Inferior parietal cortex (tissue), 1 donor: ENCODE results near the gene CIPC.

Experiments used
- DNase-seq: peaks from one replicate; pipeline ENCODE4 v3.0.0-alpha.2; 2016; ENCODE audit errors: extremely low spot score

The CIPC gene

GRCh38 chr14:77069551-77069950 is 28.5 kb upstream of the CIPC start:
- no peak for DNase-seq

GRCh38 chr14:77071938-77072388 is 26.1 kb upstream of the CIPC start:
- DNase-seq, result no peak

GRCh38 chr14:77074969-77075368 is 23.1 kb upstream of the CIPC start:
- no peak for DNase-seq

DNA sequence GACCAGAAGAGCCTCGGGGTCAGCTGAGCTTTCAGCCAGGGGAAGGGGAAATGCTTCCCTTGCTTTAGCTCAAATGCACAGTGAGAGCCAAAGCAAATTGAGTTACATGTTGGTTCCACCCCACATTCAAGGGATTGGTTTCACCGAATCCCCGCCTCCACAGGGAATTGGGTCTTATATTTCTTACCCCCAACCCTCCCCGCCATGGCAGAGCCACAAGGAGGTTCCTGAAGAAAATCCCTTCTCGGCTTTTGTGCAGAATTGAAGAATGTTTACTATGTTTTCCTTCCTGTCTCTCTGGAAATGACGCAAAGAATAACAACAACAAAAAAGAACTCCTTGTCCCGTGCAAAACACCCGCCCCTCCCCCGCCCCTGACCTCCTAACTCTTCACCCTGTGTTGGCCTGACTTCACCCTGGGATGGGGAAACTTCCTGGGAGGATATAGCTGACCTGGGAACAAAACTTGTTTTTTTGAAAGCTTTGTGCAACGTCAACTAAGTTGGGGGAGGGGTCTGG is 21.9 kb upstream of the CIPC start:
- no peak for DNase-seq

- DNase-seq, result no peak
Measured at GRCh38 chr14:77077040-77077439, 21.0 kb upstream of the CIPC start.

DNA sequence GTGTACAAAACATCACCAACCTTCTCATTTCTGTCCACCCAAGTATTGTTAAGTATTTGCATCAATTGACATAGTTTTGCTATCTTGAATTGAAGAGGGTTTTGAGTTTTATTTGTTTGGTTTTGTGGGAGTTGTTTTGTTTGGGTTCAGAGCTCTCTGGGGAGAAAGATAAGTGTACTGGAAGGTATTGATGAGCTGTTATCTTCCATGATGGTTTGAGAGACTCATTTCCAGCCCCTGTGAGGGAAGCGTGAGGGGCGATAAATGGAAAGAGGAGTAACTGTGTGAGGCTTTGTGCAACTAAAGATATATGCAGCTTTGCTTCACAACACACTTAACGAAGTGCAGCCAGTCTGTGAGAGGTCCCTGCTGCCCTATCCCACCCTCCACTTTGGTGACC is 15.7 kb upstream of the CIPC start:
- no peak for DNase-seq

GRCh38 chr14:77083082-77083481 is 15.0 kb upstream of the CIPC start:
- DNase-seq, result no peak

GRCh38 chr14:77084985-77085384 is 13.1 kb upstream of the CIPC start:
- DNase-seq, result no peak

DNA sequence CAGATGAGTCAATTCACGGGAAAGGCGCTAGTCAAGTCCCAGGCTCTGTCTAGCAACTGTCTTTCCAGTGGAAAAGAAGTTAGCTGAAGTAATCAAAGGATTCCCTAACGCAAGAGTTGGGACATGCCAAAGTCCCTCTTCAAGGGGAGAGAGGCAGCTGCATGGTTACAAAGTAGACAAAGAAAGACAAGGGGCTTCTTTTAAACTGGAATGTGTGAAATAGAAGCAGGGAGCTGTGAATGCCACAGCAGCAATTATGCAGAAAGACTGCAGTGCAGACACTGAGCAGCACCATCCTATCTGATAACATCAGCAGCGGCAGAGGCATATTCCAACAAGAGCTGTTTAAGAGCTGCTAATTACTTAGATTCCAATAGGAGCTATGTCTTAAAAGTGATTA is 12.5 kb upstream of the CIPC start:
- no peak for DNase-seq

DNA sequence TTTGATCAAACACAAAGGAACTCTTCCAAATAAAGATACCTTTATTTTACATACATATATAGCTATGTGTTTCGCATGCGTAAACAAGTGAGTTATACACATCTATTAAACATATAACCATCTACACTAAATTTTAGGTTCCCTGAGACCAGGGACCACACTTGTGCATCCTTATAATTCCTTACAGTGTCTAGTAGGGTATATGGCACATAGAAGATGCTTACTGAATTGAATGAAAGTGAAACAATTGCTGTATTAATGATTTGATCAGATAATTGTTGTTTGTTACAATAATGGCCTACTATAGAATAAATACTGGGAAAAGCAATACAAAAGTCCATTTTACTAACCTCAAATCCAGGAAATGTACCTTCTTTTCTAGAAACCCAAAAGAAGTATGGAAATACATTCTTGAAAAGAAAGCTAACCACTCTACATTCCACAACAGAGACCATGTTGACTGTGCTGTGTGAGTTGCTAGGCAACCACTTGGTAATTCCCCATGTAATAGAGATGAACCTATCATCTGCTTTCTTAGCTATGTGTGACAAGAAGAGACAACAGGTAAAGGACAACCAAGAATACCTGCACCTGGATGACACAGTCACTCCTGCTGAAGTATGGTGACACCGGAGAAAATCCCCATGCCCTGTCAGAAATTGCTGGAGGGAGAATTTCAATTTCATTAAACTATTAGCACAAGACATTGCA is 11.9 kb upstream of the CIPC start:
- no peak for DNase-seq

DNA sequence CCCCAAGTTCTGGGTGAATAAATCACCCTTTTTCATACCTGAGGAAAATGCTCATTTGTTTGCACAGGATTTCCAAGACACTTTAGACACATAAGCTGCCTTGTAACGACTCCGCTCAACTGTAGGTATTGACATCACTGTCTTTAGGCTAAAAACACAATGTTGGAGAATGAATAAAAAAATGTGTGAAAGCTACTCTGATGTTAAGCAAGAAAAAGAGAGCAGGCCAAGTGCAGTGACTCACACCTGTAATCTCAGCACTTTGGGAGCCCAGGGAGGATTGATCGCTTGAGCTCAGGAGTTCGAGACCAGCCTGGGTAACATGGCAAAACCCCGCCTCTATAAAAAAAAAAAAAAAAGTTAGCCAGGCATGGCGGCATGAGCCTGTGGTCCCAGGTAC is 11.1 kb upstream of the CIPC start:
- no peak for DNase-seq

DNA sequence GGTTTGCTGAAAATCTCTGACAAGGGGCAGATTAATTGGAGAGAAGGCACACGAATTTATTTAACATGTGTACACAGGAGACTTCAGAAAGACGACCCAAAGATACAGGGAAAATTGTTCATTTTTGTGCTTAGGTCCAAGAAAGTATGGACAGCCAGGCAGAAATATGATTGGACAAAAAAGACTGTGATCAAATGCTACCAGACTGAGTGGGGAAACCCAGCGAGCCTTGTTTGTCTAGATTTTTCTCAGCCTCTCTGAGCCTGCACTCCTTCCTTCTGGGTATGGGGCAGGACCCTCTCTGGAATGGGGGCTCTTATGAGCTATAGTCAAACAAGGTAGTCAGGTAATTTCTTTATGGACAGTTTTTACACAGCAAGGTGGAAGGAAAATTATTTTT is 10.4 kb upstream of the CIPC start:
- DNase-seq, result no peak

GRCh38 chr14:77088219-77088618 is 9.8 kb upstream of the CIPC start:
- no peak for DNase-seq

DNA sequence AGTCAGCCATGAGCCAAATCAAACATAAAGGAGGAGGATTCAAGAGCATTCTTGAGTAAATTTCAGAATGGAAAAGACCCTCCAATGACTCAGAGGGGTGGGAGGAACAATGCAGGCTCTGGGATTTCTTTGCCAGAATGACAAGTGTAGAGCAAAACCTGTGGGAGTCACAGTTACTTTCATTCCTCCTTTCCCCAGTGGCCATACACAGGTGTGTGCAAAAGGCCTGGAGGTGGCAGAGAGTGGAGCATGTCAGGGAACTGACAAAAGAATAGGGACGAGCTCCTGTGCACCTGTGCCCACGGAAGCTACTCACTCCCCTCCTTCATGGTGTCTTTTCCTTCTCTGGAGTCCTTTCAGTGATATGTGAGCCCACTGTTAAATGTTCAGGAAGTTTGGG is 9.4 kb upstream of the CIPC start:
- DNase-seq, result no peak

GRCh38 chr14:77091518-77091917 is 6.5 kb upstream of the CIPC start:
- DNase-seq, result no peak

DNA sequence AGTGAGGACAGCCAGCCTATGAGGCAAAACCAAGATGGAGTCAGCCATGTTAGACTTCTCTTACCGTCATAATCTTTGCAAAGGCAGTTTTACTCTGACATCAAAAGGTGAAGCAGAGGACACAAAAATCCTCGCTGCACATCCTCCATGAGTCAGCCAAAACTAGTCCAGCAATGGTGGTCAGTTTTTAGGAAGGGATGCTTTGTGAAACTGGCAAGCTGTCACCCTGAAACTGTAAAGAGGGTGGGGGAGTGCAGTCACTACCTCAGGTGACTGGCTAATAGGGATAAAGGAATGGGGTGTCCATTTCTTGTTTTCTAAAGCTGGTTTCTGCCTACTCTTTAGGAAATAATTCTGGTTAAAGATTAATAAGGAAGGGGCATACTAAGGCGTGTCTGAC is 5.4 kb upstream of the CIPC start:
- DNase-seq, result no peak

DNA sequence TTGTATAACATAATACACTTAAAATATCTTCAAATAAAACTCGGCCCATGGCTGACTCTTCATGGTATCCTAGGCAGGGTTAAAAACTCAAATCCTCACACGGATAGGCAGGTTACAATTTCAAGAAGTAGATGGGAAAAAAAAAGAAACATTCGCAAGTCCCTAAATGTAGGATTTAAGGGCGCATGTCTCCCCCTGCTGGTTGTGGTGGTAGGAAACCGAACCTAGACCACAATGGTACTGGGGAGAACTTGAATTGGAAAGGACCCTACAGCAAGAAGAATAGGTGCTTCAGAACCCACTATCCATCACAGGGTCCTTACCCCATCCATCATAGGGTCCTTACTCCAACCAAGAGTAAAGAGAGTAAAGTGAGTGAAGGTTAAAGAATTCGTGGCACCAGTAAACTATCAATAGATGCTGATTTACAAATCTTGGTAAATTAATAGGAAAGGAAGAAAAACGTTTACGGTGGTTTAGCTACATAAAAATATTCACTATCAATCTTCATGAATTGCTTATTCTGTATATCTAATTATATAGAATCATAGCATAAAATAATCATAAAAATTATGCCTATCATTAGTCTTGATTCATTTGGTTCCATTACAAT is 3.3 kb upstream of the CIPC start:
- peak; percentile 90 for DNase-seq

DNA sequence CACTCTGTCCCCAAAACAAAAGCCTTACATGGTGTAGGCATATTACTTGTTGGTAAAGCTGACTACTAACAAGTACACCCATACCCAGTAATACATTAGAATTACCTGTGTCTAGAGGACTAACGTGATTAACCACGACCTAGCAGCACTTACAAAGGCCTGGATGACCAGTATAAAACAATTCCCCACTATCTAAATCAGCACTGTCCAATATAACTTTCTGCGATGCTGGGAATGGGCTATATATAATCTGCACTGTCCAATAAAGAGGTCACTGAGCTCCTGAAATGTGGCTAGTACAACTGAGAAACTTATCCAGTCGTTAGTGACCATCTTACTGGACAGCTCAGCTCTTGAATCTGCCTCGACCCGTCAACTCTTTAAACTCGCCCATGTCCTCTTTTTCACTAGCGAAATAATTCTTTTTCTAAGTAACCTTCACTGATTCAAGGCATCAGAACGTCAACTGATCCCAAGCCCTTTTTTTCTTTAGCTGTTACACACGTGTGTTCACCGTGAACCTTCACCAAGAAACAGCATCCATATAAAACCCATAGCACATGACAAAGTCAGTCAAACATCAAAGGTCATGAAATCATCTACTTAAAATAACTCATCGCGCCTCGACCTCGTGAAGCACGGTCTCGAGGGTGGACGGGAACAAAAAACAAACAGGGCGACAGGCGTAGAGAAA is 905 bp upstream of the CIPC start:
- no peak for DNase-seq

DNA sequence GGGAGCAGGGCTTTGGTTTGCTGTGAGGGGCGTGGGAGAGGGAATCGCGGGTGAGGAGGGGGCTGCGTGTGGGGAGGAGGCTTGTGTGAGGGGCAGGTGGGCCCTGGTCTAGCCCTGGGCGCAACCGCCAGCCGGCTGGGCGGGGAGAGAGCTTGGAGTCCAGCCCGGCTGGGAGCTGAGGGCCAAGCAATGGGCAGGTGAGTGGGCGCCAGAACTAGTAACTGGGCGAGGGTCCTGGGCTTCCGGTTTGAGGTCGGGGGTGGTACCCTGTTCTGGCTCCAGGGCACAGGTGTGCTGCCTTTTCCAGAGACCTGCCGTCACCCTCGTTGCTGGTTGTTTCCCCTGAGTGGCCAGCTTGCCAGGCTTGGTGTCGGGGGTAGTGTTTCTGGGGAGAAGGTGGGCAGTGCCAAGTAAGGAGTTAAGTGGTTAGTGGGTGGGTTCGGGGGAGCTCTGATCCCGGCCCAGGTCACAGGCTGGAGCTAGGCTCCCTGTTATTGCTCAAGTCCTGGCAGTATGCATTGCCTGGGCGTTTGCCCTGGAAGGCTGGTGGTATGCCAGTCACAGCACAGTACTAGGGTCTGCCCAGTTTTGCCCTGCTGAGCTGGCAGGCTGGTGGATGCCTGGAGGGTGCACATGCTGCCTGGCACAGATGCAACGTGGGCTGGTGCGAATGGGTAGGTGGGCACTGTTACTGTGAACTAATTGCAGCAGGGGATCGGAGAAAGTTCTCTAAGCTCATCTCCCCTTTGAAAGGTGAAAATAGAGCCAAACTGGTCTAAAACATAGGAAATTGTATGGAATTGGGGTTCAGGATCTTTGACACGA is 683 bp downstream of the CIPC start:
- DNase-seq, result peak; percentile 59

DNA sequence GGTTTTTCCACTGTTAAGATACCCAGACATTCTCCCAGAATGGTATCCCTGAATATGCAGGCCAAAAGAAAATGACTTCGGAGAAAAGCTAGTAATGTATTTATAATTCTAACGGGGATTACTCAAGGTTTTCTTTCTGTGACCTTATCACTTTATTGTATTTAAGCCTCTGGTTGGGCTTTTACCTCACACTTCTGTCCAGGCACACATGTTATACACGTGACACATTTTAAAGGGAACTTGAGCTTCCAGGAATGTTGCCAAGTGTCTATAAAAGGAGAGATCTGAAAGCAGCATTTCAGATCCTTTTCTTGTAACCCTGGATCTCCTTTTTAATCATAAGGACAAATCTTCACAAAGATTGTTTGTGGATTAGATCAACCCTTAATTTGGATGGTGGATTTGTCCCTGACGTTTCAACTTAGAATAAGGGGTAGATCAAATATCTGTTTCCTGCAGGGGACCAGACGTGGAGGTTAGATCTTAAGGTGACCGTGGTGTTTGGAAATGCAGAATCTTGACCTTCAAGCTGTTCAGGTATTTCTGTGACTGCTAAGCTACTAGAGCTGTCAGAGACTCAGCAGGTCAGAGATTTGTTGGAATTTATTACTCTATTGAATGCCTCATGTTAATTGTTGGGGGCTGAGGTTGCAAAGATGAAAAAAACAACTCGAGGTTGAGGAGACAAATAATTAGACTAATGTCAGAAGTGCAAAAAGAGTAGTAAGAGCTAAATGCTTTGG is 1.5 kb downstream of the CIPC start:
- DNase-seq, result peak; percentile 83

GRCh38 chr14:77100961-77101360 is 2.9 kb downstream of the CIPC start:
- peak; percentile 43 for DNase-seq
